HepG2 (cell line): ENCODE measurements around the gene HACD2. TPM values are rescaled to one million over a fixed set of nuclear protein-coding genes. Genes with fewer than 3 reads are reported as not detected.

ENCODE experiments used
- BRD4 ChIP-seq: sonication (generic); formaldehyde crosslinking; IDR thresholded peaks from 2 replicates; pipeline ENCODE4 v1.4.0; 2020; ENCODE audit warnings: missing genetic modification reagents
- GTF3A ChIP-seq: sonication (generic); formaldehyde crosslinking; conservative IDR thresholded peaks from 2 replicates; pipeline ENCODE4 v1.4.0; 2020; ENCODE audit warnings: mild to moderate bottlenecking, missing genetic modification reagents
- HOXA9 ChIP-seq: sonication (generic); formaldehyde crosslinking; IDR thresholded peaks from 2 replicates; pipeline ENCODE4 v1.8.1; 2022; ENCODE audit warnings: missing genetic modification reagents, mild to moderate bottlenecking, moderate library complexity, borderline replicate concordance
- KDM1A ChIP-seq: IDR thresholded peaks from 2 replicates; pipeline ENCODE4 v1.6.1; 2016; ENCODE audit warnings: missing compliant biosample characterization
- KDM6A ChIP-seq: IDR thresholded peaks from 2 replicates; pipeline ENCODE4 v1.6.1; 2016; ENCODE audit warnings: low read depth
- MAFK ChIP-seq, 2 experiments: IDR thresholded peaks in 1 of 2; conservative IDR thresholded peaks in 1 of 2; 2 replicates each; pipeline ENCODE4 v1.6.1; 2011; ENCODE audit warnings: improper control_type of control experiment in 2 of 2, low read length in 2 of 2
- MED8 ChIP-seq: sonication (generic); formaldehyde crosslinking; IDR thresholded peaks from 2 replicates; pipeline ENCODE4 v1.8.1; 2023; ENCODE audit warnings: mild to moderate bottlenecking, missing genetic modification reagents; ENCODE audit not compliant: insufficient replicate concordance
- PBX3 ChIP-seq: sonication (generic); formaldehyde crosslinking; IDR thresholded peaks from 2 replicates; pipeline ENCODE4 v1.8.1; 2023; ENCODE audit warnings: missing genetic modification reagents, inconsistent platforms, borderline replicate concordance
- PHF21A ChIP-seq: sonication (generic); formaldehyde crosslinking; IDR thresholded peaks from 2 replicates; pipeline ENCODE4 v1.5.0; 2020; ENCODE audit warnings: mild to moderate bottlenecking, missing genetic modification reagents
- RBM39 ChIP-seq: fragments of 200-400 bp; formaldehyde crosslinking; IDR thresholded peaks from one replicate; pipeline ENCODE4 v1.6.1; 2018; ENCODE audit warnings: antibody characterized with exemption, mild to moderate bottlenecking, low read depth, low read length; ENCODE audit not compliant: poor library complexity, severe bottlenecking
- SKI ChIP-seq: fragments of 450-650 bp; IDR thresholded peaks from one replicate; pipeline ENCODE4 v1.6.1; 2018; ENCODE audit warnings: mild to moderate bottlenecking; ENCODE audit not compliant: partially characterized antibody
- SOX13 ChIP-seq, 3 experiments: fragments of 450-650 bp in 1 of 3; sonication (generic) in 1 of 3; formaldehyde crosslinking in 1 of 3; IDR thresholded peaks in 2 of 3; conservative IDR thresholded peaks in 1 of 3; 2 replicates each; pipeline versions ENCODE4 v1.5.0 to v1.6.1; 2016 to 2020; ENCODE audit warnings: antibody characterized with exemption in 1 of 3, mild to moderate bottlenecking in 1 of 3, missing compliant biosample characterization in 1 of 3, missing genetic modification reagents in 1 of 3, moderate library complexity in 1 of 3
- TBP ChIP-seq: sonication (generic); formaldehyde crosslinking; IDR thresholded peaks from 2 replicates; pipeline ENCODE4 v1.5.0; 2020; ENCODE audit warnings: missing genetic modification reagents
- THAP8 ChIP-seq: sonication (generic); formaldehyde crosslinking; IDR thresholded peaks from 2 replicates; pipeline ENCODE4 v1.5.1; 2020; ENCODE audit warnings: missing genetic modification reagents, mild to moderate bottlenecking, borderline replicate concordance
- TOE1 ChIP-seq: sonication (generic); formaldehyde crosslinking; IDR thresholded peaks from 2 replicates; pipeline ENCODE4 v1.4.0; 2020; ENCODE audit warnings: mild to moderate bottlenecking, missing genetic modification reagents
- ZC3H13 ChIP-seq: sonication (generic); formaldehyde crosslinking; IDR thresholded peaks from 2 replicates; pipeline ENCODE4 v1.8.1; 2023; ENCODE audit warnings: mild to moderate bottlenecking, missing genetic modification reagents, moderate library complexity
- ZC3H4 ChIP-seq: sonication (generic); formaldehyde crosslinking; IDR thresholded peaks from 2 replicates; pipeline ENCODE4 v1.4.0; 2020; ENCODE audit warnings: missing genetic modification reagents, borderline replicate concordance
- ZFP37 ChIP-seq: sonication (generic); formaldehyde crosslinking; IDR thresholded peaks from 2 replicates; pipeline ENCODE4 v1.4.0; 2020; ENCODE audit warnings: missing genetic modification reagents, borderline replicate concordance
- ZFYVE20 ChIP-seq: sonication (generic); formaldehyde crosslinking; IDR thresholded peaks from 2 replicates; pipeline ENCODE4 v1.8.0; 2023; ENCODE audit warnings: low read depth, mild to moderate bottlenecking, moderate library complexity, missing genetic modification reagents, borderline replicate concordance
- ZNF230 ChIP-seq: sonication (generic); formaldehyde crosslinking; IDR thresholded peaks from 2 replicates; pipeline ENCODE4 v1.4.0; 2020; ENCODE audit warnings: mild to moderate bottlenecking, missing genetic modification reagents
- ZNF326 ChIP-seq: sonication (generic); formaldehyde crosslinking; IDR thresholded peaks from 2 replicates; pipeline ENCODE4 v1.4.0; 2020; ENCODE audit warnings: missing genetic modification reagents, borderline replicate concordance
- ZNF430 ChIP-seq: sonication (generic); formaldehyde crosslinking; IDR thresholded peaks from 2 replicates; pipeline ENCODE4 v1.9.0; 2021; ENCODE audit warnings: mild to moderate bottlenecking, missing genetic modification reagents
- ZNF530 ChIP-seq: sonication (generic); formaldehyde crosslinking; IDR thresholded peaks from 2 replicates; pipeline ENCODE4 v1.5.0; 2020; ENCODE audit warnings: low read depth, mild to moderate bottlenecking, missing genetic modification reagents
- ZNF775 ChIP-seq: sonication (generic); formaldehyde crosslinking; IDR thresholded peaks from 2 replicates; pipeline ENCODE4 v1.4.0; 2020; ENCODE audit warnings: missing genetic modification reagents, mild to moderate bottlenecking, moderate library complexity, borderline replicate concordance
- ZNF878 ChIP-seq: sonication (generic); formaldehyde crosslinking; IDR thresholded peaks from 2 replicates; pipeline ENCODE4 v1.8.1; 2023; ENCODE audit warnings: mild to moderate bottlenecking, missing genetic modification reagents, moderate library complexity
- ZNF891 ChIP-seq: sonication (generic); formaldehyde crosslinking; IDR thresholded peaks from 2 replicates; pipeline ENCODE4 v1.5.0; 2020; ENCODE audit warnings: mild to moderate bottlenecking, missing genetic modification reagents
- polyA plus RNA-seq, 8 experiments: library from polyadenylated mRNA; depleted of rRNA in 3 of 8; stranded (reverse) in 7 of 8; unstranded in 1 of 8; fragments of >200 nt; fragmentation: Illumina TruSeq in 4 of 8; extraction: Trizol in 4 of 8; gene quantifications; 2 replicates each; pipeline versions ENCODE4 v1.2.1 to v1.2.3, GENCODE V29; 2011 to 2016; ENCODE audit warnings: low read depth in 4 of 8, missing spikeins in 1 of 8, mixed read lengths in 1 of 8; ENCODE audit not compliant: insufficient read depth in 1 of 8
- total RNA-seq, 5 experiments: library from RNA; depleted of rRNA; stranded (reverse); fragments of >200 nt; fragmentation: Illumina TruSeq; extraction: Trizol; gene quantifications; 2 replicates each; pipeline ENCODE4 v1.2.3, GENCODE V29; 2016; ENCODE audit warnings: low read depth in 1 of 5
- TF ChIP-seq, protein P1 (sequence below): sonication (generic); formaldehyde crosslinking; conservative IDR thresholded peaks from 2 replicates; pipeline ENCODE4 v1.4.0; 2020; ENCODE audit warnings: missing genetic modification reagents
- TF ChIP-seq, protein P2 (sequence below): IDR thresholded peaks from 2 replicates; pipeline ENCODE4 v1.6.1; 2016; ENCODE audit warnings: missing compliant biosample characterization, missing genetic modification reagents, borderline replicate concordance

Gene HACD2
- total and polyA plus RNA-seq, 2 of the 13 experiments (the other 11 are each of a cell fraction or from before 2014, with no cell fraction given), result 47.0 to 50.4 TPM

DNA sequence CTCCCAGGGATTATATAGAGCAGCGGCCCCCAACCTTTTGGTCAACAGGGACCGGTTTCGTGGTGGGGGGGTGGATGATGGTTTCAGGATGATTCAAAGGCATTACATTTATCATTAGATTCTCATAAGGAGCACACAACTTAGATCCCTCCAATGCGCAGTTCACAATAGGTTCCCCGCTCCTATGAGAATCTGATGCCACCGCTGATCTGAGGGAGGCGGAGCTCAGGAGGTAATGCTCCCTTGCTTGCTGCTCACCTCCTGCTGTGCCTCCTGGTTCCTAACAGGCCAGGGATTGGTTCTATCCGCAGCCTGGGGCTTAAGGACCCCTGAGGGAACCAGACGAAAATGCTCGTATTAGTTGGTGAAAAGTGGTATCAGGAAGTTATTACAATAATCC, 1.3 kb upstream of the HACD2 start (continued):
- TF ChIP-seq THAP8 (CRISPR knock-in tag) (no peak), ZNF530 (CRISPR knock-in tag) (no peak), ZNF775 (CRISPR knock-in tag) (no peak), RBM39 (no peak), PHF21A (CRISPR knock-in tag) (no peak), ZFP37 (CRISPR knock-in tag) (no peak), SKI (no peak), TOE1 (CRISPR knock-in tag) (no peak), KDM6A (CRISPR knock-in tag) (no peak), TBP (CRISPR knock-in tag) (no peak), SOX13 (IDR thresholded peaks at IDR 0.05) (no peak), SOX13 (CRISPR knock-in tag; conservative IDR thresholded peaks at IDR 0.05 in 1 of 2, IDR thresholded peaks at IDR 0.05 in 1 of 2) (0 out of 4 replicates have a peak, but pooled peaks of 1 of the 2 experiments have one; percentile 9), ZNF891 (CRISPR knock-in tag) (no peak), ZNF878 (no peak), HOXA9 (no peak), ZNF326 (no peak), ZFYVE20 (CRISPR knock-in tag) (no peak), GTF3A (CRISPR knock-in tag) (no peak), BRD4 (CRISPR knock-in tag) (no peak), MAFK (conservative IDR thresholded peaks at IDR 0.05 in 1 of 2, IDR thresholded peaks at IDR 0.05 in 1 of 2; ENCODE audit: low read length in 2 of 2) (no peak), ZNF230 (no peak), MED8 (CRISPR knock-in tag) (no peak), ZC3H4 (CRISPR knock-in tag) (no peak), ZNF430 (CRISPR knock-in tag) (0 out of 2 replicates have a peak, but pooled peaks have one; percentile 4), KDM1A (CRISPR knock-in tag) (no peak), PBX3 (no peak), ZC3H13 (CRISPR knock-in tag) (no peak)
- TF ChIP-seq, protein P1, sequence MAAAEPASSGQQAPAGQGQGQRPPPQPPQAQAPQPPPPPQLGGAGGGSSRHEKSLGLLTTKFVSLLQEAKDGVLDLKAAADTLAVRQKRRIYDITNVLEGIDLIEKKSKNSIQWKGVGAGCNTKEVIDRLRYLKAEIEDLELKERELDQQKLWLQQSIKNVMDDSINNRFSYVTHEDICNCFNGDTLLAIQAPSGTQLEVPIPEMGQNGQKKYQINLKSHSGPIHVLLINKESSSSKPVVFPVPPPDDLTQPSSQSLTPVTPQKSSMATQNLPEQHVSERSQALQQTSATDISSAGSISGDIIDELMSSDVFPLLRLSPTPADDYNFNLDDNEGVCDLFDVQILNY, result no peak
- TF ChIP-seq, protein P2, sequence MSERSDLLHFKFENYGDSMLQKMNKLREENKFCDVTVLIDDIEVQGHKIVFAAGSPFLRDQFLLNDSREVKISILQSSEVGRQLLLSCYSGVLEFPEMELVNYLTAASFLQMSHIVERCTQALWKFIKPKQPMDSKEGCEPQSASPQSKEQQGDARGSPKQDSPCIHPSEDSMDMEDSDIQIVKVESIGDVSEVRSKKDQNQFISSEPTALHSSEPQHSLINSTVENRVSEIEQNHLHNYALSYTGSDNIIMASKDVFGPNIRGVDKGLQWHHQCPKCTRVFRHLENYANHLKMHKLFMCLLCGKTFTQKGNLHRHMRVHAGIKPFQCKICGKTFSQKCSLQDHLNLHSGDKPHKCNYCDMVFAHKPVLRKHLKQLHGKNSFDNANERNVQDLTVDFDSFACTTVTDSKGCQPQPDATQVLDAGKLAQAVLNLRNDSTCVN (CRISPR knock-in tag), result peak; percentile 52; the same call in 1 of the 2 replicates
